ENCODE results near the gene TBR1.

Gene TBR1

DNA sequence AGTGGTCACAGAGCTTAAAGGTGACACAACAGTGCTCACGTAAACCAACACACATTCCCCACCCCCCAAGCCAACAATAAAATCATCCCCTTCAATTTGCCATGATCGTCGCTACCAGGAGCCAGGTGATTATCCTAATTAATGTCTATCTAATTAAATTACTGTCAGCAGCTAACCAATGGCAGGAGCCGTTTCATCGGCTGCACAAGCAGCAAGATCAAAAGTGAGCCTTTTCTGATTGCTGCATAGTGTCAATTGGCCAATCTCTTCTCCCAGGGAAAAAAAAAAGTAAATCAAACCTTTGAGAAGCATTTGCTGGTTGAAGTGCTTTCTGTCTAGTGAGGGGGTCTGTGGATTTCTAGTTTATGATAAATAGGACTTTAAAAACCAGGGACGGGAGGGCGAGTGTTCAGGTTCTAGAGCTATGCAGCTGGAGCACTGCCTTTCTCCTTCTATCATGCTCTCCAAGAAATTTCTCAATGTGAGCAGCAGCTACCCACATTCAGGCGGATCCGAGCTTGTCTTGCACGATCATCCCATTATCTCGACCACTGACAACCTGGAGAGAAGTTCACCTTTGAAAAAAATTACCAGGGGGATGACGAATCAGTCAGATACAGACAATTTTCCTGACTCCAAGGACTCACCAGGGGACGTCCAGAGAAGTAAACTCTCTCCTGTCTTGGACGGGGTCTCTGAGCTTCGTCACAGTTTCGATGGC, at the start of gene TBR1:
TSS of gene TBR1 (plus strand) at position 311 of the 721 bp plus-strand sequence. CDS start at position 425, 114 bp downstream.
- POLR2A ChIA-PET = interaction anchor here (1.5 kb wide), 1 partner anchor 108 kb away, joined by 3 read pairs; the partner anchor contains the start of gene PSMD14

DNA sequence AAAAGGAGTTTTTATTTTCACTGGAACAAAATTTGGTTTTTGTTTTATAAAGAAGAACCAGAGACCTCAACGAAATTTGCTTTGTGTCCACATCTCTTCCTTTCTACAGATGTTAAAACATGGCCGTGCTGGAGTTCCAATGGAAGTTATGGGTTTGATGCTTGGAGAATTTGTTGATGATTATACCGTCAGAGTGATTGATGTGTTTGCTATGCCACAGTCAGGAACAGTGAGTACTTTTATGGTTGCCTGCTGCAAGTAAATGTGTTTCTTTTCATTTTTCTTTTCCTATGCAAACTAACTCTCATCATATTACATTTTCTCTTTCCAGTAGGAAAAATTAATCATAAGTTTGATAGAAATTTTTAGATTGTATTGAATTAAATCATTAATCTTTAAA, 48.4 kb upstream of the TBR1 start:
- POLR2A ChIA-PET = no interaction called here

More for the DNA sequence above, at the start of gene TBR1:
- TF ChIP-seq ZNF510 (tag by site-specific recombination; IDR thresholded peaks at IDR 0.05; ENCODE audit: insufficient replicate concordance) = no peak
- no peak for TF ChIP-seq ZNF677 (tag by site-specific recombination; IDR thresholded peaks at IDR 0.05)
- no peak for TF ChIP-seq ZBTB8A (tag by site-specific recombination; IDR thresholded peaks at IDR 0.05)
- no peak within 1 kb of the TSS for H3K27ac ChIP-seq (ENCODE audit: extremely low read depth, low read depth, low read length)
- H3K4me1 ChIP-seq (ENCODE audit: control insufficient read depth, insufficient read depth, low read length) = no peaks in the 10 kb centered on the region
- H3K4me3 ChIP-seq (ENCODE audit: low read depth, low read length) = no peak within 1 kb of the TSS
- CTCF ChIA-PET = interaction anchor here (0.7 kb wide), 1 partner anchor 980 kb away, joined by 3 read pairs; no protein-coding TSS in a partner anchor
- no peaks in the 10 kb centered on the region for H3K9me3 ChIP-seq (ENCODE audit: control insufficient read depth, insufficient read depth, low read depth, low read length)
- H3K36me3 ChIP-seq (ENCODE audit: control insufficient read depth in 2 of 2, insufficient read depth in 1 of 2, low read length in 2 of 2) = peaks cover 0 to 4% of the 10 kb centered on the region in 2 experiments; a peak in 1 of 3 replicates

DNA sequence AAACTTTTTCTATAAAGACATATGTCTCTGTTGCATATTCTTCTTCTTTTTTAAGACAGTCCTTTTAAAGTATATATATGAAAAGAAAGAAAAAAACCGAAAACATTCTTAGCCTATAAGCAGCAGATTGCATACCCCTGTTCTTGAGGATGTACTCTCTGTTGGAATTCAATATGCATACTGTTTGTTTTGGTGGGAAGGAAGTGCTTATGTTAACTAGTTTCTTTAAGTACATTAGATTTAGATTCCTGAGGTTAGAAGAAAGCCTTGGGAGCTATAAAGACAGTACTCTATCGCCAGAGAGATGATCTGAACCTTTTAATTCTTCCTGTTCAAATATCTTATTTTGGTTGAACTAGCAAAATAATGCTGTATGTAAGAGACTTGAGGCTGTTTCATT, 46.8 kb upstream of the TBR1 start:
- Histone ChIP-seq H3K4me3 (ENCODE audit: low read depth, low read length) (no peak overlapping the region), H3K27ac (ENCODE audit: extremely low read depth, low read depth, low read length) (no peak overlapping the region), H3K4me1 (ENCODE audit: control insufficient read depth, insufficient read depth, low read length) (0 out of 2 replicates have a peak, but pooled peaks cover 4% of the 10 kb centered on the region), H3K9me3 (ENCODE audit: control insufficient read depth, insufficient read depth, low read depth, low read length) (no peaks in the 10 kb centered on the region), H3K36me3 (ENCODE audit: control insufficient read depth in 2 of 2, insufficient read depth in 1 of 2, low read length in 2 of 2) (peaks cover 4 to 31% of the 10 kb centered on the region in 2 experiments; a peak in 2 of 3 replicates)
- ChIA-PET CTCF (no interaction called here), POLR2A (interaction anchor here (1.4 kb wide), 1 partner anchor 61 kb away, joined by 3 read pairs; the partner anchor contains the start of gene PSMD14)
- TF ChIP-seq ZSCAN16 (tag by site-specific recombination; IDR thresholded peaks at IDR 0.05) = no peak
- TF ChIP-seq, protein P1, sequence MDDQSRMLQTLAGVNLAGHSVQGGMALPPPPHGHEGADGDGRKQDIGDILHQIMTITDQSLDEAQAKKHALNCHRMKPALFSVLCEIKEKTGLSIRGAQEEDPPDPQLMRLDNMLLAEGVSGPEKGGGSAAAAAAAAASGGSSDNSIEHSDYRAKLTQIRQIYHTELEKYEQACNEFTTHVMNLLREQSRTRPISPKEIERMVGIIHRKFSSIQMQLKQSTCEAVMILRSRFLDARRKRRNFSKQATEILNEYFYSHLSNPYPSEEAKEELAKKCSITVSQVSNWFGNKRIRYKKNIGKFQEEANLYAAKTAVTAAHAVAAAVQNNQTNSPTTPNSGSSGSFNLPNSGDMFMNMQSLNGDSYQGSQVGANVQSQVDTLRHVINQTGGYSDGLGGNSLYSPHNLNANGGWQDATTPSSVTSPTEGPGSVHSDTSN (CRISPR knock-in tag; IDR thresholded peaks at IDR 0.05) = no peak
- no peak for TF ChIP-seq SP2 (tag by site-specific recombination; IDR thresholded peaks at IDR 0.05)
- TF ChIP-seq OVOL3 (tag by site-specific recombination; IDR thresholded peaks at IDR 0.05) = no peak

More for the DNA sequence above, 48.4 kb upstream of the TBR1 start:
- Histone ChIP-seq H3K4me1 (ENCODE audit: control insufficient read depth, insufficient read depth, low read length) (no peaks in the 10 kb centered on the region), H3K9me3 (ENCODE audit: control insufficient read depth, insufficient read depth, low read depth, low read length) (no peaks in the 10 kb centered on the region), H3K36me3 (ENCODE audit: control insufficient read depth in 2 of 2, insufficient read depth in 1 of 2, low read length in 2 of 2) (peaks cover 3 to 34% of the 10 kb centered on the region in 2 experiments; a peak in 2 of 3 replicates), H3K4me3 (ENCODE audit: low read depth, low read length) (no peak overlapping the region), H3K27ac (ENCODE audit: extremely low read depth, low read depth, low read length) (no peak overlapping the region)
- TF ChIP-seq ZNF416 (tag by site-specific recombination; IDR thresholded peaks at IDR 0.05) (no peak), ZNF391 (tag by site-specific recombination; IDR thresholded peaks at IDR 0.05; ENCODE audit: borderline replicate concordance, low read depth) (no peak), GFI1B (tag by site-specific recombination; IDR thresholded peaks at IDR 0.05) (no peak), ZNF292 (tag by site-specific recombination; IDR thresholded peaks at IDR 0.05; ENCODE audit: borderline replicate concordance, low read depth) (no peak), ZNF426 (tag by site-specific recombination; IDR thresholded peaks at IDR 0.05) (no peak), HOXD13 (CRISPR knock-in tag; IDR thresholded peaks at IDR 0.05; ENCODE audit: borderline replicate concordance) (no peak), ZNF19 (tag by site-specific recombination; IDR thresholded peaks at IDR 0.05; ENCODE audit: low read depth) (no peak), IKZF3 (tag by site-specific recombination; IDR thresholded peaks at IDR 0.05) (no peak), ZNF133 (tag by site-specific recombination; IDR thresholded peaks at IDR 0.05) (no peak), GLI2 (tag by site-specific recombination; IDR thresholded peaks at IDR 0.05; ENCODE audit: borderline replicate concordance, low read depth) (no peak), ZNF707 (tag by site-specific recombination; IDR thresholded peaks at IDR 0.05) (no peak), SCRT1 (tag by site-specific recombination; IDR thresholded peaks at IDR 0.05; ENCODE audit: borderline replicate concordance) (no peak), ZNF324 (tag by site-specific recombination; IDR thresholded peaks at IDR 0.05) (no peak)
- TF ChIP-seq, protein P2, sequence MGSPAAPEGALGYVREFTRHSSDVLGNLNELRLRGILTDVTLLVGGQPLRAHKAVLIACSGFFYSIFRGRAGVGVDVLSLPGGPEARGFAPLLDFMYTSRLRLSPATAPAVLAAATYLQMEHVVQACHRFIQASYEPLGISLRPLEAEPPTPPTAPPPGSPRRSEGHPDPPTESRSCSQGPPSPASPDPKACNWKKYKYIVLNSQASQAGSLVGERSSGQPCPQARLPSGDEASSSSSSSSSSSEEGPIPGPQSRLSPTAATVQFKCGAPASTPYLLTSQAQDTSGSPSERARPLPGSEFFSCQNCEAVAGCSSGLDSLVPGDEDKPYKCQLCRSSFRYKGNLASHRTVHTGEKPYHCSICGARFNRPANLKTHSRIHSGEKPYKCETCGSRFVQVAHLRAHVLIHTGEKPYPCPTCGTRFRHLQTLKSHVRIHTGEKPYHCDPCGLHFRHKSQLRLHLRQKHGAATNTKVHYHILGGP (tag by site-specific recombination; IDR thresholded peaks at IDR 0.05) = no peak
- CTCF ChIA-PET = no interaction called here

All from HEK293 (cell line).